T-helper 22 cell (primary cell): Measurements from ENCODE around the gene PHACTR2.
"Not testable (repeated sequence)": the region's sequence is repeated elsewhere in the genome, so short reads cannot be mapped to it uniquely, and the experiment has no call there.

Experiments used
- DNase-seq: peaks from one replicate; pipeline ENCODE4 v3.0.0-alpha.2; 2020; ENCODE audit warnings: low read depth

Gene PHACTR2

GRCh38 chr6:143698759-143699429 is 21.1 kb downstream of the PHACTR2 start:
- no peak for DNase-seq

- no peak for DNase-seq
Measured at GRCh38 chr6:143699430-143699825, 21.7 kb downstream of the PHACTR2 start.

GRCh38 chr6:143700684-143701348 is 23.1 kb downstream of the PHACTR2 start:
- no peak for DNase-seq

GRCh38 chr6:143701349-143702234 is 23.8 kb downstream of the PHACTR2 start:
- no peak for DNase-seq

GRCh38 chr6:143705569-143705968 is 27.8 kb downstream of the PHACTR2 start:
- DNase-seq, result no peak

- no peak for DNase-seq
Measured at GRCh38 chr6:143707697-143708096, 29.9 kb downstream of the PHACTR2 start.

- no peak for DNase-seq
Measured at GRCh38 chr6:143708889-143709288, 31.1 kb downstream of the PHACTR2 start.

- no peak for DNase-seq
Measured at GRCh38 chr6:143711714-143712113, 33.9 kb downstream of the PHACTR2 start.

GRCh38 chr6:143718472-143718871 is 40.7 kb downstream of the PHACTR2 start:
- no peak for DNase-seq

- no peak for DNase-seq
Measured at GRCh38 chr6:143721642-143722041, 43.9 kb downstream of the PHACTR2 start.

- no peak for DNase-seq
Measured at GRCh38 chr6:143724876-143725275, 47.1 kb downstream of the PHACTR2 start.

- no peak for DNase-seq
Measured at GRCh38 chr6:143726015-143726647, 48.4 kb downstream of the PHACTR2 start.

GRCh38 chr6:143727035-143727434 is 49.3 kb downstream of the PHACTR2 start:
- no peak for DNase-seq

GRCh38 chr6:143731789-143732188 is 54.0 kb downstream of the PHACTR2 start:
- no peak for DNase-seq

GRCh38 chr6:143732536-143732935 is 54.8 kb downstream of the PHACTR2 start:
- no peak for DNase-seq

GRCh38 chr6:143733510-143733909 is 55.7 kb downstream of the PHACTR2 start:
- no peak for DNase-seq

GRCh38 chr6:143734641-143735063 is 56.9 kb downstream of the PHACTR2 start:
- no peak for DNase-seq

GRCh38 chr6:143738072-143738690 is 60.4 kb downstream of the PHACTR2 start:
- DNase-seq, result not testable (repeated sequence)

GRCh38 chr6:143739341-143739851 is 61.6 kb downstream of the PHACTR2 start:
- DNase-seq, result no peak

GRCh38 chr6:143740213-143740612 is 62.4 kb downstream of the PHACTR2 start:
- DNase-seq, result no peak

- DNase-seq, result no peak
Measured at GRCh38 chr6:143741480-143741879, 63.7 kb downstream of the PHACTR2 start.
